Islet of Langerhans (tissue), 1 donor: ENCODE data around the gene KDM4B.
"Not testable (repeated sequence)": the region's sequence is repeated elsewhere in the genome, so short reads cannot be mapped to it uniquely, and the experiment has no call there.

ENCODE experiments used
- FAIRE-seq: peaks from one replicate; lab custom pipeline; 2011; peaks lifted over from hg19 to GRCh38; lab: Jason Lieb, UNC

KDM4B gene

GRCh38 chr19:5013761-5014160 is 44.8 kb downstream of the KDM4B start:
- no peak for FAIRE-seq

GRCh38 chr19:5014941-5015340 is 46.0 kb downstream of the KDM4B start:
- FAIRE-seq: no peak

DNA sequence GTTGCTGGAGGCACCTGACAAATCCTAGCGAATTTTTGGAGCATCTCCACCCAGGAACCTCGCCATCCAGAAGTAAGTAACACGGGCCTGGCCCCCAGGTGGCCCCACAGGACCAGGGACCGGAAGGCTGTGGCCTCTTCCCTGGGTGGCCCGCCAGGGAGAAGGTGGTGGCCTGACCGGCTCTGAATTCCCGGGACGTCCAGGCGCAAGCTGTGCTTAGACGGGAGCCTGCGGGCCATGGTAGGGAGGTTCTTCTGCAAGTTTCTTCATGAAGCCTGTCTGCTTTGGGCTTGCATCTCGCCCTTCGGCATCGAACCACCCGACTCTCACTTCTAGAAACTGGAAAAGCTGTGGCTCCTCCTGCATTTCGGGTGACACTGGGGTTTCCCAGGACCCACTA is 47.4 kb downstream of the KDM4B start:
- FAIRE-seq: no peak

GRCh38 chr19:5016781-5017180 is 47.9 kb downstream of the KDM4B start:
- FAIRE-seq: no peak

DNA sequence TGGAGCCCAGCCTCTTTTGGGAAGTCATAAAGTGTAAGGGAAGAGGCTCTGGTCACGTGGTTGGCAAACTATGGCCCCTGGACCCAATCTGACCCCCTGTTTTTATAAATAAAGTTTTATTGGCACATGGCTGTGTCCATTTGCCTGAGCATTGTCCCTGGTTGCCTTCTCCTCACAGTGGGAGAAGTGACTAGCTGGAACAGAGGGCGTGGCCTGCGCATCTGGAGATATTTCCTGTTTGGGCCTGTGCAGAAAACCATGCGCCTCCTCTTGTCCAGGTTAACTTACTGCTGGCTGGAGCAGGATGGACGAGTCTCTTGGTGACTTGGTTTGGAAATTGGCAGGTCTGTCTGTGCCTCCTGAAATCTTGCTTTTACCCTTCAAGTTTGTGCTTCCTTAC is 48.3 kb downstream of the KDM4B start:
- FAIRE-seq: no peak

DNA sequence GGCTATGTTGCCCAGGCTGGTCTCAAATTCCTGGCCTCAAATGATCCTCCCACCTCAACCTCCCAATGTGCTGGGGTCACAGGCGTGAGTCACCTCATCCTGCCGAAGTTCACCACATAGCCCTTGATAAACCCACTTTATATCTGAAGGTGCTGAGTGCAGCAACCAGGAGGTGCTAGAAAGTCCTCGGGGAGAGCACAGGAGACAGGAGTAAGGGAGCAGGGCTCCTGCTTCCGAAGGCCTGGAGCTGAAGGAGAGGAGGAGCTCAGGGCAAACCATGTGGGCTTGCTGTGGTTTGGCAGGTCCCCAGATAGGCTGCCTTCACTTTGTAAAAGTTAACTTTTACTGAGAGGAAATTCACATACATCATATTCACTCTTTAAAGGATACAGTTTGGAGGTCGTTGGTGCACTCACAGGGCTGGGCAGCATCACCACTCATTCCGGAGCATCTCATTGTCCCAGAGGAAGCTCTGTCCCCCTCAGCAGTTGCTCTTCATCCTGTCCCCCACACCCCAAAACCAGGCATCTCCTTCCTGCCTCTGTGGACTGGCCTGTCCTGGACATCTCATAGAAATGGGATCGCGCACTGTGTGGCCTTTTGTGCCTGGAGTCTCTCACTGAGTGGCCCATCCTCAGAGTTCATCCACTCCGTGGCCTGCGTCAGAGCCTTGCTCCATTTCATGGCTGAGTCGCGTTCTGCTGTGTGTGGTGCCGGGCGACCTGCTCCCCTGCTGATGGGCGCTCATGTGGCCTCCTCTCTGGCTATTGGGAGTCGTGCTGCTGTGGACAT is 49.5 kb downstream of the KDM4B start:
- FAIRE-seq: no peak

GRCh38 chr19:5020368-5020767 is 51.5 kb downstream of the KDM4B start:
- no peak for FAIRE-seq

GRCh38 chr19:5021046-5021445 is 52.1 kb downstream of the KDM4B start:
- FAIRE-seq: no peak

- no peak for FAIRE-seq
These were observed 53.4 kb downstream of the KDM4B start for GRCh38 chr19:5022066-5022860.

- FAIRE-seq: no peak
These were observed 54.2 kb downstream of the KDM4B start for GRCh38 chr19:5023128-5023571.

DNA sequence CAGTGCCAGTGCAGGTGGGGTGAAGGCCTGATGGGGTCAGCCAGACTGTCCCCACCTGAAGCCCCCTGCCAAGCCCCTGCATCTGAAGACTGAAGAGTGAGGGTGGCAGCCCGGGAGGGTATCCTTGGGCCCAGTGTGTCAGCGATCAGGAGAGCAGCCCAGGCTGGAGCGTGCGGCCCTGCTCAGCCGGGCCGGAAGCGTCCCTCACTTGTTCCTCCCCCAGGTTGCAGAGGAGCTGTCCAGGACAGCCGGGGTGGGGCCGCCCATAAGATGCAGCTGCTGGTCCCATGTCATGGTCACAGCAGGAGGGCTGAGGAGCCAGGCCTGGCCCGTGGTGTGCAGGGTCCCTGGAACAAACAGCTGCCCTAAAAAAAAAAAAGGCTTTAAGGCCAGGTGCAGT is 55.4 kb downstream of the KDM4B start:
- no peak for FAIRE-seq

- FAIRE-seq: no peak
These were observed 56.1 kb downstream of the KDM4B start for GRCh38 chr19:5025027-5025426.

GRCh38 chr19:5026706-5027273 is 57.9 kb downstream of the KDM4B start:
- no peak for FAIRE-seq

DNA sequence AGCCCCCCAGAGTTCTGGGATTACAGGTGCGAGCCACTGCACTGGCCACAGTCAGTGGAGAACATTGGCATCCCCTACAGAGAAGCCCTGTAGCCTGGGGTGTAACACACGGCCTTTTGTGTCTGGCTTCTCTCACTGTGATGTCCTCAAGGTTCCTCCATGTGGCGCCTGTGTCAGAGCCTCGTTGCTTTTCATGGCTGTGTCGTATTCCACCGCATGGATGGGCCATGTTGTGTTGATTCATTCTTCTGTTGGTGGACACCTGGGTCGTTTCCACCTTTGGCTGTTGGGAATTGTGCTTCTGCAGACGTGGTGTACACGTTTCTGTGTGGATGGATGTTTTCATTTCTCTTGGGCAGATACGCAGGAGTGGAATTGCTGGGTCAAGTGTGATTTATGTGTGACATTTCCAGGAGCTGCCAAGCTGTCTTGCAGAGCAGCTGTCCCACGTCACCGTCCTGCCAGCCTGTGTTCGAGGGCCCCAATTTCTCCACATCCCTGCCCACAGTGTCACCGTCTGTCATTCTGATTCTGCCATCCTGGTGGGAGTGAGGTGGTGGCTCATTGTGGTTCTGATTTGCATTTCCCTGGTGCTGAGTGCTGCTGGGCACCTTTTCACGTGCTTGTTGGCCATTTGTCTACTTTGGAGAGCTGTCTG is 59.4 kb downstream of the KDM4B start:
- no peak for FAIRE-seq

GRCh38 chr19:5029596-5029995 is 60.7 kb downstream of the KDM4B start:
- FAIRE-seq: not testable (repeated sequence)

- FAIRE-seq: no peak
These were observed 61.4 kb downstream of the KDM4B start for GRCh38 chr19:5030136-5030820.

- no peak for FAIRE-seq
These were observed 61.9 kb downstream of the KDM4B start for GRCh38 chr19:5030822-5031221.

DNA sequence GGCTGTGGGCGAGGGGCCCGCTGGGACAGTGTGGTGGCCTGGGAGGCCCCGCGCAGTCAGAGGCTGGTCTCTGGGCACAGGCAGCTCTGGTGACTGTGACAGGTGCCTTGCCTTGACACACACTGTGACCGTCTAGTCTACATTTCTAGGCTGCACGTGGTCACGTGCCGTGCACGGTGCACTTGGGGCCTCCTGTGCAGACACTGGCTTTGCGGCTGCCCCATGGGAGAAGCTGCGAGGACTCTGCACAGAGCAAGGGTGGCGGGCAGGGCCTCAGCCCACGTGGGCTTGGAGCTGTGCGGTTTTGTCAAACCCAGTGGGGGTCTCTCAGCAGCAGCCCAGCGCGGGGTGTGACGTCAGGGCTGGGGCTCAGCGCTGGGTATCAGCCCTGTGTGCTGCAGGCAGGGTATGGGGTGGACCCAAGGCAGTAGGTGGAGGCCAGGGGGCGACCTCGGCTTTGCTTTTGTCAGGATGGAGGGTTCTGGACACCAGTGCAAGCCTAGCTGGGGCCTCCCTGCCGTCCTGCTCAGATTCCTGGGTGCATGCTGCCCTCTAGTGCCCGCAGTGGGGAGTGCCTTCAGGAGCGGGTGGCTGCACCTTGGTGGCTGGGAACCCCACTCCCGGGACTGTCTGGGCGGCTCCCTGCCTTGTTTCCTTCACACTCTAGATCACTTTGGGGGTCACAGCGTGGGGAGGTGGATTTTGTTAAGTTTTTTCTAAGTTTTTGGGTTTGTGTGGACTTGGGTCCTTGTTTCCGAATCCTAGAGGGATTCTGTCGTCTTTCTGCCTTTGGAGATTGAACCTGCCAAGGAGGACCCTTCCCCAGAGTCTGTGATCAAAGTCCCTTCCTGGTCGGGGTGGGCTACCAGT is 62.6 kb downstream of the KDM4B start:
- FAIRE-seq: no peak

DNA sequence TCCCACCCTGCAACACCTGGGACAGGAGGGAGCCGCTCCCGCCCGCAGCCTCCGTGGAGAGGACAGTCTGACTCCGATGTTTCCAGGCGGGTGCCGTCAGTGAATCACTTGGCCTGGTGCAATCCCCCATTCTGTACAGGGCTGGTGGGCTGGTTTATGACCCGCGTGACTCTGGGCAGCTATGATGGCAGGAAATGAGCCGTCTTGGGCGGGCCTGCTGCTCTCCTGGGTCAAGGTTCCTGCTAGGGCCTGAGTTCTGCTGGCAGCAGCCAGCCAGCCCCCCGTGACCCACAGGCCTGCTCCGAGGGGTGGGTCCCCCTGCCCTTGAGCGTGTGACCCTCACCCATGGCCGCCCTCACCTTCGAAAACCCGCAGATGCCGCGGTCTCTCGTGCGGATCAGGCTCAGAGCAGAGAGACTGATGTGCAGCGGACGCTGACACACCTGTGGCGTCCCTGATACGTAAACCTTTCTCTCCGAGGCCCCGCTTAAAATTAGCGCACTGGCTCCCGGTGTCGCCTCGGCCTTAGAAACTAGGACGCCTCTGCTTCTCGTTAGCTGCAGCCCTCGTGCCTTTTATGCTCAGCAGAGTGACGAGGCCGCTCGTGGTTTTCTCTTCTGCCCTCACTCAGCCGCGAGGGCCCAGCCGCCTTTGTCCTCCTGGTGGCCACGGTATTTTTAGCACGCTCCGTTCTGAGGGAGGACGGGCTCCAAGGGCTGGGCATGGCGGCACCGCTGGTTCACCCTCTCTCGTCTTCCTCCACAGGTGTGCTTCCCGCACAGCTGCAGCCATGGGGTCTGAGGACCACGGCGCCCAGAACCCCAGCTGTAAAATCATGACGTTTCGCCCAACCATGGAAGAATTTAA is 63.4 kb downstream of the KDM4B start:
- FAIRE-seq: no peak

- no peak for FAIRE-seq
These were observed 66.3 kb downstream of the KDM4B start for GRCh38 chr19:5035105-5035761.
